Mesenchymal stem cell (in vitro differentiated cells and primary cell): ENCODE measurements around the gene ZNF35.
"Not testable (repeated sequence)": the region's sequence is repeated elsewhere in the genome, so short reads cannot be mapped to it uniquely, and the experiment has no call there.

Experiments used
- DNase-seq: peaks from one replicate; pipeline ENCODE4 v3.0.0-alpha.2; 2013
- H2AFZ ChIP-seq: one replicate; pipeline ENCODE4 v1.6.1; 2013; ENCODE audit warnings: low read depth, mild to moderate bottlenecking, control low read depth, inconsistent platforms, low read length, moderate library complexity
- H2AK5ac ChIP-seq: 2 replicates; pipeline ENCODE4 v1.6.1; 2013; ENCODE audit warnings: low read length, moderate library complexity, mild to moderate bottlenecking, inconsistent platforms; ENCODE audit not compliant: severe bottlenecking
- H2BK120ac ChIP-seq: one replicate; pipeline ENCODE4 v1.6.1; 2013; ENCODE audit warnings: low read depth, mild to moderate bottlenecking, inconsistent platforms, low read length, moderate library complexity
- H2BK12ac ChIP-seq, 2 experiments: one replicate each; pipeline ENCODE4 v1.6.1; 2013; ENCODE audit warnings: inconsistent platforms in 2 of 2, low read length in 2 of 2, mild to moderate bottlenecking in 2 of 2, moderate library complexity in 2 of 2, control low read depth in 1 of 2
- H2BK15ac ChIP-seq: one replicate; pipeline ENCODE4 v1.6.1; 2013; ENCODE audit warnings: mild to moderate bottlenecking, low read depth, inconsistent platforms; ENCODE audit not compliant: poor library complexity, severe bottlenecking
- H2BK5ac ChIP-seq: 2 replicates; pipeline ENCODE4 v1.6.1; 2013; ENCODE audit warnings: low read depth, mild to moderate bottlenecking, low read length, control low read depth, inconsistent platforms; ENCODE audit not compliant: poor library complexity, severe bottlenecking
- H3K14ac ChIP-seq, 2 experiments: one replicate each; pipeline ENCODE4 v1.6.1; 2013; ENCODE audit warnings: inconsistent platforms in 2 of 2, low read length in 2 of 2, control low read depth in 1 of 2, mild to moderate bottlenecking in 1 of 2, moderate library complexity in 1 of 2
- H3K18ac ChIP-seq, 2 experiments: one replicate each; pipeline ENCODE4 v1.6.1; 2013; ENCODE audit warnings: inconsistent platforms in 2 of 2, low read length in 2 of 2, control low read depth in 1 of 2, low read depth in 1 of 2, mild to moderate bottlenecking in 1 of 2
- H3K23ac ChIP-seq, 2 experiments: one replicate each; pipeline ENCODE4 v1.6.1; 2013; ENCODE audit warnings: inconsistent platforms in 2 of 2, low read length in 2 of 2, mild to moderate bottlenecking in 2 of 2, moderate library complexity in 2 of 2, control low read depth in 1 of 2
- H3K27ac ChIP-seq: 2 replicates; pipeline ENCODE4 v1.5.1; 2013; ENCODE audit warnings: mild to moderate bottlenecking, moderate library complexity, low read length, control low read depth, inconsistent platforms; ENCODE audit not compliant: poor library complexity, severe bottlenecking
- H3K27me3 ChIP-seq, 2 experiments: 2 replicates each; pipeline versions ENCODE4 v1.6.1 to v1.7.0; 2013; ENCODE audit warnings: low read length in 2 of 2, mild to moderate bottlenecking in 2 of 2, moderate library complexity in 2 of 2, control low read depth in 1 of 2, inconsistent platforms in 1 of 2; ENCODE audit not compliant: control insufficient read depth in 1 of 2, insufficient read depth in 1 of 2
- H3K36me3 ChIP-seq, 2 experiments: 2 replicates each; pipeline versions ENCODE4 v1.6.1 to v1.7.0; 2013; ENCODE audit warnings: low read length in 2 of 2, control low read depth in 1 of 2, inconsistent platforms in 1 of 2, low read depth in 1 of 2, mild to moderate bottlenecking in 1 of 2; ENCODE audit not compliant: insufficient read depth in 2 of 2, control insufficient read depth in 1 of 2
- H3K4ac ChIP-seq, 2 experiments: one replicate each; pipeline ENCODE4 v1.6.1; 2013; ENCODE audit warnings: inconsistent platforms in 2 of 2, low read length in 2 of 2, mild to moderate bottlenecking in 2 of 2, moderate library complexity in 2 of 2, control low read depth in 1 of 2, low read depth in 1 of 2
- H3K4me1 ChIP-seq: 2 replicates; pipeline ENCODE4 v1.6.1; 2013; ENCODE audit warnings: low read depth, low read length, control low read depth; ENCODE audit not compliant: control insufficient read depth, insufficient read depth
- H3K4me2 ChIP-seq: 2 replicates; pipeline ENCODE4 v1.6.1; 2013; ENCODE audit warnings: low read length, mild to moderate bottlenecking, inconsistent platforms; ENCODE audit not compliant: poor library complexity, severe bottlenecking
- H3K4me3 ChIP-seq, 2 experiments: 2 replicates each; pipeline versions ENCODE4 v1.5.1 to v1.7.0; 2013; ENCODE audit warnings: low read length in 2 of 2, mild to moderate bottlenecking in 2 of 2, control low read depth in 1 of 2, low read depth in 1 of 2; ENCODE audit not compliant: insufficient read depth in 1 of 2
- H3K79me1 ChIP-seq: replicated peaks from 2 replicates; pipeline ENCODE4 v1.6.1; 2013; ENCODE audit warnings: mild to moderate bottlenecking, control low read depth, low read length, inconsistent platforms; ENCODE audit not compliant: poor library complexity, severe bottlenecking
- H3K9ac ChIP-seq: 2 replicates; pipeline ENCODE4 v1.7.0; 2013; ENCODE audit warnings: mild to moderate bottlenecking, low read length, moderate library complexity
- H3K9me3 ChIP-seq: 2 replicates; pipeline ENCODE4 v1.7.0; 2013; ENCODE audit warnings: mild to moderate bottlenecking, low read length; ENCODE audit not compliant: control insufficient read depth
- H4K8ac ChIP-seq: one replicate; pipeline ENCODE4 v1.6.1; 2013; ENCODE audit warnings: inconsistent platforms, mild to moderate bottlenecking, low read length, moderate library complexity
- H4K91ac ChIP-seq: one replicate; pipeline ENCODE4 v1.6.1; 2013; ENCODE audit warnings: mild to moderate bottlenecking, low read length, inconsistent platforms
- WGBS: methylation state at CpG from one replicate; pipeline ENCODE4 v1.1.7; 2013; ENCODE audit warnings: mixed read lengths; 5-methylcytosine and 5-hydroxymethylcytosine counted together

ZNF35 gene

GRCh38 chr3:44669760-44670159 lies 21.2 kb downstream of the ZNF35 start:
- Histone ChIP-seq H2BK120ac (no peak overlapping the region), H2AFZ (no peak overlapping the region), H3K27ac (no peak overlapping the region), H3K4ac (no peak overlapping the region), H2BK12ac (no peak overlapping the region), H3K9ac (no peak overlapping the region), H4K91ac (no peak overlapping the region), H3K36me3 (no peaks in the 10 kb centered on the region), H3K9me3 (peaks cover 10% of the 10 kb centered on the region), H4K8ac (no peak overlapping the region), H3K27me3 (no peaks in the 10 kb centered on the region), H3K18ac (no peak overlapping the region), H2BK15ac (no peak overlapping the region), H3K23ac (no peak overlapping the region), H3K4me2 (no peak overlapping the region), H3K14ac (no peak overlapping the region), H3K4me3 (no peak overlapping the region), H2AK5ac (no peak overlapping the region), H3K4me1 (no peaks in the 10 kb centered on the region), H3K79me1 (no peaks in the 10 kb centered on the region), H2BK5ac (no peak overlapping the region)
- 93% methylated on average over 6 of the region's 6 CpGs for WGBS
- DNase-seq: no peak

- H3K23ac ChIP-seq, H2BK120ac ChIP-seq, H2AFZ ChIP-seq, H2BK12ac ChIP-seq, H3K18ac ChIP-seq, H2BK15ac ChIP-seq, H3K4me1 ChIP-seq, H4K91ac ChIP-seq, H3K79me1 ChIP-seq, H3K36me3 ChIP-seq, H3K27ac ChIP-seq, H3K9me3 ChIP-seq, H3K27me3 ChIP-seq, DNase-seq, H3K4ac ChIP-seq, H2AK5ac ChIP-seq, H3K9ac ChIP-seq, H3K4me2 ChIP-seq, H3K4me3 ChIP-seq, H3K14ac ChIP-seq, H2BK5ac ChIP-seq, H4K8ac ChIP-seq: not testable (repeated sequence)
- 98% methylated on average over 5 of the region's 8 CpGs for WGBS
Observed at GRCh38 chr3:44673466-44673865, 24.9 kb downstream of the ZNF35 start.

- 5% methylated on average over 2 of the region's 2 CpGs for WGBS
- Histone ChIP-seq H2AFZ (no peak overlapping the region), H3K4me3 (no peak overlapping the region), H3K14ac (no peak overlapping the region), H2BK120ac (no peak overlapping the region), H3K4ac (no peak overlapping the region), H3K4me2 (no peak overlapping the region), H4K8ac (no peak overlapping the region), H4K91ac (no peak overlapping the region), H2AK5ac (no peak overlapping the region), H3K27me3 (peaks cover 0 to 8% of the 10 kb centered on the region in 2 experiments), H3K9ac (no peak overlapping the region), H3K27ac (no peak overlapping the region), H3K4me1 (no peaks in the 10 kb centered on the region), H3K9me3 (peaks cover 4% of the 10 kb centered on the region), H2BK15ac (no peak overlapping the region), H3K36me3 (no peaks in the 10 kb centered on the region), H3K23ac (no peak overlapping the region), H2BK5ac (no peak overlapping the region), H3K79me1 (no peaks in the 10 kb centered on the region), H3K18ac (no peak overlapping the region), H2BK12ac (no peak overlapping the region)
- no peak for DNase-seq
Observed at GRCh38 chr3:44674211-44674610, 25.7 kb downstream of the ZNF35 start.

GRCh38 chr3:44678480-44679116 lies 30.1 kb downstream of the ZNF35 start:
- WGBS: 85% methylated on average over 5 of the region's 5 CpGs
- H2BK5ac ChIP-seq: no peak overlapping the region
- peaks cover 32% of the 10 kb centered on the region for H3K9me3 ChIP-seq

More at GRCh38 chr3:44678480-44679116, 30.1 kb downstream of the ZNF35 start:
- H3K4ac ChIP-seq: no peak overlapping the region
- no peak overlapping the region for H4K8ac ChIP-seq
- H3K18ac ChIP-seq: no peak overlapping the region
- H2BK12ac ChIP-seq: no peak overlapping the region
- no peak overlapping the region for H2BK15ac ChIP-seq
- no peak overlapping the region for H3K27ac ChIP-seq
- H3K23ac ChIP-seq: no peak overlapping the region
- H3K9ac ChIP-seq: no peak overlapping the region
- peaks cover 0 to 8% of the 10 kb centered on the region in 2 experiments for H3K27me3 ChIP-seq
- peaks cover 0 to 12% of the 10 kb centered on the region in 2 experiments for H3K36me3 ChIP-seq
- H3K4me1 ChIP-seq: no peaks in the 10 kb centered on the region
- H2AFZ ChIP-seq: no peak overlapping the region
- DNase-seq: no peak
- H2AK5ac ChIP-seq: no peak overlapping the region
- H3K79me1 ChIP-seq: no peaks in the 10 kb centered on the region
- H3K4me2 ChIP-seq: no peak overlapping the region
- H4K91ac ChIP-seq: no peak overlapping the region
- H3K14ac ChIP-seq: no peak overlapping the region
- H2BK120ac ChIP-seq: no peak overlapping the region
- no peak overlapping the region for H3K4me3 ChIP-seq
